Testis (tissue), 2 donors: ENCODE measurements around the gene ARHGEF7.

Experiments
- POLR2A ChIP-seq: fragments of 450-650 bp; IDR thresholded peaks from one replicate; pipeline ENCODE4 v1.6.1; 2017; ENCODE audit warnings: antibody characterized with exemption, mild to moderate bottlenecking, moderate library complexity
- TF ChIP-seq, protein P1 (sequence below), 3 experiments: fragments of 450-650 bp in 2 of 3; fragments of 200-600 bp in 1 of 3; sonication (generic) in 1 of 3; IDR thresholded peaks; one replicate each; pipeline ENCODE4 v1.5.1; 2016 to 2019; ENCODE audit warnings: antibody characterized with exemption in 3 of 3, mild to moderate bottlenecking in 2 of 3, moderate library complexity in 1 of 3

DNA sequence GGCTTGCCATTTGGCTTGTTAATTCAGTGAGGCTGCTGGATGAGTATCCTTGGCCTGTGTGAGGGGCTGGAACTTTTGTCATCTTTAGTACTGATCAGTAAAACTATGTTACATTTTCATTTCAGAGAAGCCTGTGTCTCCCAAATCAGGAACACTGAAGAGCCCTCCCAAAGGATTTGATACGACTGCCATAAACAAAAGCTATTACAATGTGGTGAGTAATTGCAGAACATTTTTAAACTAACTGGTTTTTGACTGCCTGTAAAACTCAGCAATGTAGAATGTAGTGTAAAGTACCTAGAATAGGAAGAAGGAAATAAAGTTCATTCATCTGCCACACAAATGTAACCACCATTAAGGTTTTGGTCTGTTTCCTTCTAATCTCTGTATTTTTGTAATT lies 118.0 kb downstream of the ARHGEF7 start:
- TF ChIP-seq POLR2A, result no peak
- TF ChIP-seq, protein P1, sequence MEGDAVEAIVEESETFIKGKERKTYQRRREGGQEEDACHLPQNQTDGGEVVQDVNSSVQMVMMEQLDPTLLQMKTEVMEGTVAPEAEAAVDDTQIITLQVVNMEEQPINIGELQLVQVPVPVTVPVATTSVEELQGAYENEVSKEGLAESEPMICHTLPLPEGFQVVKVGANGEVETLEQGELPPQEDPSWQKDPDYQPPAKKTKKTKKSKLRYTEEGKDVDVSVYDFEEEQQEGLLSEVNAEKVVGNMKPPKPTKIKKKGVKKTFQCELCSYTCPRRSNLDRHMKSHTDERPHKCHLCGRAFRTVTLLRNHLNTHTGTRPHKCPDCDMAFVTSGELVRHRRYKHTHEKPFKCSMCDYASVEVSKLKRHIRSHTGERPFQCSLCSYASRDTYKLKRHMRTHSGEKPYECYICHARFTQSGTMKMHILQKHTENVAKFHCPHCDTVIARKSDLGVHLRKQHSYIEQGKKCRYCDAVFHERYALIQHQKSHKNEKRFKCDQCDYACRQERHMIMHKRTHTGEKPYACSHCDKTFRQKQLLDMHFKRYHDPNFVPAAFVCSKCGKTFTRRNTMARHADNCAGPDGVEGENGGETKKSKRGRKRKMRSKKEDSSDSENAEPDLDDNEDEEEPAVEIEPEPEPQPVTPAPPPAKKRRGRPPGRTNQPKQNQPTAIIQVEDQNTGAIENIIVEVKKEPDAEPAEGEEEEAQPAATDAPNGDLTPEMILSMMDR (IDR thresholded peaks at IDR 0.05), result no peak
